ENCODE data around the gene CSNK2A3.

CSNK2A3 gene

DNA sequence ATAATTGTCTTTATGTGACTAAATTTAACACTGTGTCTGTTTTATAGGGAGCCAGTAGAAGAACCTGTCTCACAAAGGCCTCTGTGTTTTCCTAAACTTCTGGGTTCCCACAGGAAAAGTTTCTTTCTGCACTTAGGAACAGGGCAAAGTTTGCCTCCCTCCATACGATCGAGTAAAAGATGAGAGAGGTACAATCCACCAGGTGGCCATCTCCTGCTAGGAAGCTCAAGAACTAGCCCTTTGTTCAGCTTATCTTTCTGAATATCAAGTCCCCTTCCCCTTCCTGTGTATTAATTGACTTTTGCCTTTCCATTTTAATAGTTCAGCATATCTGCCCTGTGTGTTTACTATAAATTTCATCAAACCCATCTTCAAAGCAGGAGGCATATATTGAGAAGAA is 18.0 kb downstream of the CSNK2A3 start:
- no peak for DNase-seq (ENCODE audit: low read depth)

DNA sequence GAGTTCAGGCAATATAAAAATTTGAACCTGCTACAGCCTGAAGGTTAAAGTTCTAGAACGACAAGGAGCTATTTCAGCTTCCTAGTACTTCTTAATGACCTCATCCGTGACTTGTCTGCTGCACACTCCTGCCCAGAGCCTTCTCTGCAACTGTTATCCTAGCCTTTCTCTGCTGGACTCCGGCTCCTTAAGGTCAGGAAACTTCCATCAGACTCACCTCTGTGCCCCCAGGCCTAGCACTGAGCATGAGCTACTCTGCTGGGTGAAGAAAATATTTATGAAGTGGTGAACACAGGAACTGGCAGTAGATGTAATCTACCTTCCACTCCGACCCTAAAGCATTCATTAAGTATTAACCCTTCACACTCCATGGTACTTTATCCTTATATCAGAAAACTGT is 18.4 kb downstream of the CSNK2A3 start:
- DNase-seq (ENCODE audit: low read depth), result no peak

DNA sequence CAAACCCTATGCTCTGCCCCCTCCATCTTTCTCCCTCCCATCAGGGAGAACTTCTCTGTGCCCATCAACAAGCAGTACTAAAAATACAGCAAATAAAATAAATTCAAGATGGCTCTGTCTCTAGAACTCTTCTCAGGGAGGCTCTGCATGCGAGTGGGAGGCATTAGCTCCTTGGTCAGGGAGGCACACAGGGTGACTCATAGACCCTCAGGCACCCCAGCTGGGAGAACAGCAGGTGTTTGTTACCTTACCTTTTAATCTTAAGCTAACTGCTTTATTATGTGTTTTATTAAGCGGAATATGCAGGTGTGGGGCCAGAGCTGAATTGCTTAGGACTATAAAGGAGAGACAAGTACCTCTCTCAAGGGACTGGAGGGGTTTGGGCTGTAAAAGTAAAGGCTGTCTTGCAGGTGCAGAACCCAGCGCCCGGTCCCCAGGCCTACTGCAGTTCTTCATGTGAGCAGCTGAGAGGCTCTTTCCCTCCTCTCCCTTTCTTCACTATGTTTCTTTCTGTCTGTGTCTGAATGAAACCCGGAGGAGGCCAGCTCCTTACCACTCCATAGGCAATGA is 20.8 kb downstream of the CSNK2A3 start:
- DNase-seq (ENCODE audit: low read depth), result no peak

DNA sequence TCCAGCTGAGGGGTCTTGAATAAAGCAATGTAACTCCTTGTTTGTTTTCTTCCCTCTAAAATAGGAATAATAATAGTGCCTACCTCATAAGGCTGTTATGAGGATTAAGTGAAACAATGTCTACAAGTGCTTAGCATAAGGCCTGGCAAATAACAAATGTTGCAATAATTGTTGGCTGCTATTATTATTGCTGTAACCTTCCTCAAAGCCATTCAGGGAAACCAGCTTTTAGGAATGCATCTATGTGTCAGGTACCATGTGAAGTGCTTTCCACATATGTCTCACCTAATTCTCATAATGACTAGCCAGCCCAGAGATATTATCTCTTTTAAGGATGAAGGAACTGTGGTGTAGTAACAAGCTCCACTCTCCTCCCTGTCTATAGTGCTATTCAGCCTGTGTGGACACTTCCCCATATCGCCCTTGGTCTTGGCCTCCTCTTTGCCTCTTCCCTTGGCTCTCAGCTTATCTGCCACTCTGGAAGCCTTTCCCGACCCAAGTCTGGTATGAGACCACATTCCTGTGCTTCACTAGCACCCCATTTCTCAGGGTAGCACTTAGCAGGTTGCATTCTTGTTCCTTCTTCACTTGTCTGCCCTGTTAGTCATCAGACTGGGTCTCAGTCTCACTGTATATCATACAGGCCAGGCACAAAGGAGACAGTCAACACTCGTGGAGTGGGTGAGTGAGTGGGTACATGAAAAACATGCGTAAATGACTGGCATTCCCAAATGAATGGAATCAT is 23.8 kb downstream of the CSNK2A3 start:
- DNase-seq (ENCODE audit: low read depth), result no peak

DNA sequence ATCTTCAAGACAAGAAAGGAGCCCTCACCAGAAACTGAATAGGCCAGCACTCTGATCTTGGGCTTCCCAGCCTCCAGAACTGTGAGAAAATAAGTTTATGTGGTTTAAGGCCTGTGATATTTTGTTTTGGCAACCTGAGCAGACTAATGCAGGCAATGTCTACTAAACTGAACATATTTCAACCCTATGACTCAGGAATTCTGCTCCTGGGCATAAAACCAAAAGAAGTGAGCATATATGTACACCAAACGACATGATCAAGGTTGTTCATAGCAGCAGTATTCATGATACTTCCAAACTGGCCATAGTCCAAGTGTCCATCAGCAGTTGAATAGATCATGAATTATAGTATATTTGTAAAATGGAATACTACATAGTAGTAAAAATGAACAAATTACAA is 29.0 kb downstream of the CSNK2A3 start:
- no peak for DNase-seq (ENCODE audit: low read depth)

DNA sequence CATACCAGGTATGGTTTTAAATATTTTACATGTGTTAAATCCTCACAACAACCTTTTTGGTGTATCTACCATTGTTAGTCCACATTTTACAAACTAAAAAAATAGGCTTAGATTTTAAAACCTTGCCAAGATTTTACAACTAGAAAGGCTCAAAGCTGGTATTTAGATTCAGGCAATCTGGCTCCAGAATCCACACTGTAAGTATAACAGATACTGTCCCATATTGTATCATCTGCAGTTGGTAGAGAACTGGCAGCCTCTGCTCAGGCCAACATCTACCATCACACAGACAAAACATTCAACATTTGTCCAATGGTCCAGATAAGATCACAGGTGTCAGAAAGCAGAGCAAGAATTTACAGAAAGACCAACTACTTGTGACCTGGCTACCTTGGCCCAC is 30.9 kb downstream of the CSNK2A3 start:
- no peak for DNase-seq (ENCODE audit: low read depth)

DNA sequence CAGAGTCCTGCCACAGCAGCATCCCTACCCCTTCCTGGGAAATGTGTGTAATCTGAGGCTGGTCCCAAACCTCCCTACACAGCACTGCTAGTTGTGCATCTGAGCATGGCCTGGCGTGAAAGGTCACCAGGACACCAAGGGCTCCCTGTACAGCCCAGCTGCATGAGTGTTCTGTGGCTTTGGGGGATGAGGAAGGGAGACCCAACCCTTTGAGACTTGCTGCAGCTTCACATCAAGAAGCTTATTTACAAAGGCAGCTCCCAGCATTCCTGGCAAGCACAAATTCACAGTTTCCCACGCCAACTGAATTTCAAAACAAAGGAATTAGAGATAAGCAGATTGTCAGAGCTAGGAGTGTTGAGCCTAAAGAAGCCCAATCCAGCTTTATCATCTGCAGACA is 32.2 kb downstream of the CSNK2A3 start:
- DNase-seq (ENCODE audit: low read depth), result no peak

DNA sequence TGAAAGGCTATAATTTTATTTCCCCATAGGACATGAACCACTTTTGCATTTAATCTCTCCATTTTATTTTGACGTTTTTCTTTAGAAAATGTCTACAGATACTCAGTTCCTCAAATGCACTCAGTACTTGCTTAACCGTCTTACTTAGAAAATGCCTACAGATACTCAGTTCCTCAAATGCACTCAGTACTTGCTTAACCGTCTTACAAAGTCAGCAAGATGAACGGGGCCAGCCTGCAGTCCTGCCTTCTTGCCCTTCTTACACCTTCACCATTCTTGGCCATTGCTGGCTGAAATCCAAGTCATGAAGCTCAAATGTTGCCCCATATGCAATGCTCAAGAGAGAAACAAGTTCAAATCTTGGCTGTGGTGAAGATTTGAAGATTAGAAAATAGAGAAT is 34.1 kb downstream of the CSNK2A3 start:
- no peak for DNase-seq (ENCODE audit: low read depth)

DNA sequence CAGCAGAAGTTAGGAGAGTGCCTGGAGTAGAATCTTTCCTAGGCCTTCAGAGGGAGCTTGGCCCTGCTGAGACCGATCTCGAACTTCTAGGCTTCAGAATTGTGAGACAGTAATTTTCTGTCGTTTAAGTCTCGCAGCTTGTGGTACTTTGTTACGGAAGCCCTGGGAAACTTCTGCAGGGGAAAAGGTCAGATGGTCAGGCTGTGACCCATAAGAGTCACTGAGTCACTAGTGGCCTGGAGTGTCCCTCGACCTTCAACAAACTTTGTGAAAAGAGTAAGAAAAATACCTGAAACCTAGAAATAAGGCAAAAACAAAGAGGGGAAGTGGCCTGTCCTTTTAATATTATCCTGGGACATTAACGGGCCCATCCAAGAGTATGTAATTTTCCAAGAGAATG is 34.6 kb downstream of the CSNK2A3 start:
- no peak for DNase-seq (ENCODE audit: low read depth)

DNA sequence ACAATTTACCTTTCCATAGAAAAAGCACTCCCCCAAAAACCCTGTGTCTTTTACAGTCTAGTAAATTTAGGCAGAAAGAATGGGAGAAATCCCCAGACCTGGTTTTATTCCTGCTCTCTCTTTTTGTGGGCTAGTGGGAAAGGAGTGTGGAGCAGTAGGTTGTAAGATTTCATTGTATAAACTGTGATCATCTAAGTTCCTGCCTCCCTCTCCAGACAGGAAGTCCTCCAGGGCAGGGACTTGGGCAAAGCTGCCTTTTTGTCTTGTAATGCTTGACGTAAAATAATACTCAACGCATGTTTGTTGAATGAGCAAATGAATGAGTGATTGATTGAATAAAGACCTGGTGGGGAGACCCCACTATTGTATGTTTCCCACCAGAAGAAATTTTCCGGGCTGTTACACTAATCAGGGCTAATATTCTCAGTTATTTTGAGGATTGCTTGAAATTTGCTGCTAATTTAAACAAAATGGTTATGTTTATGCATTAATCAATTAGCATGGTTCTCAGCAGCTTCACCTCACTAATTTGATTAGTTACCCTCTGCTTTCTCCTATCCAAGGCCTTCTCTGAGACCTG is 36.3 kb downstream of the CSNK2A3 start:
- no peak for DNase-seq (ENCODE audit: low read depth)

DNA sequence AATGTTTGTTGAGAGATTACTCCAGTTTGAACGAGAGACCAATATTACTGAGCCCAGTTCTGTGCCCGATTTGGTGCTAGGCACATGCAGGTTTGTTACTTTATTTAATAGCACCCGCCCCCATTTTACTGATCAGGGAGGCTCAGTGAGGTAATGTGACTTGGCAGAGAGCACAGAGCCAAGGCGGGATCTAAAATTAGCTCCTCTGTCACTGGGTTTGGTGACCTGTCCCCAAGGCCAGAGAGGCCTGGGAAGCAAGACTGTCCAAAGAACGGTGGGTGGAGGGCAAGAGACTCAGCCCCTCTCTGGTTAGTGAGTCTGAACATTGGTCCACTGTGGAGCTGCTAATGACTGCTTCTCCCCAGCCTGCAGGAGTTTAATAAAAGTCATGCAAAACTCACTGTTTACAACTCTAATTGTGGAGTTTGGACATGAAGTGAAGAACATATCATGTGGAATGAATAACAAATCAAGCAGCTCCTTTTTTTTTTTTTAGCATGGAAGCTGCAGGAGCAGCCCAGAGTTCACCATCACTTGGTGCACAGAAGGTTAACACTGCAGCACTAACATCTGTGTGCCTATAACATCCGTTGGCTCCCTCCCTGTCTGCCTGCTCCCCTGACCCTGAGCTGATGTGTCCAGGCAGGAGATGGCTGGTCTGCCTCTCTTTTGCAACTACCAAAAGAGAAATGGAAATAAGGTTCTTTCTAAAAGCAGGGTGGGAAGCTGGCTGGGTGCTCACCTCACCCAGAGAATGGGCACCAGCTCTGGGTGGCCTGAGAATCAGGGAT is 39.0 kb downstream of the CSNK2A3 start:
- no peak for DNase-seq (ENCODE audit: low read depth)

DNA sequence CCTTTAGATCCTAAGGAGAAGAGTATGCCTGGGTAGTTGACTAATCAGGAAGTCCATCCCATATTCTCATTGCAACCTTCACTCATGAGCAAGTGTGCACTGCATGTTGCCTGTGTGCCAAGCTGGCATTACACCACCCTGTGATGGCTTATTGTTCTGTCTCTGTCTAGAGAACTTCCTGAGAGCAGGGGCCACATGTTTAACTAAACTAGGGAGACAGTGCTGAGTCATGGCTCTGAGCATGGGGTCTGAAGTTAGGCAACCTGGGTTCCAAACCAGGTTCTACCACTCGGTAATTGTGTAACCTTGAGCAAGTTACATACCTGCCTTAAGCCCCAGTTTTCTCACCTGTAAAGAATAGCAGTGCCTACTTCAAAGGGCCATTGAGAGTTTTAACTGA is 39.6 kb downstream of the CSNK2A3 start:
- no peak for DNase-seq (ENCODE audit: low read depth)

DNA sequence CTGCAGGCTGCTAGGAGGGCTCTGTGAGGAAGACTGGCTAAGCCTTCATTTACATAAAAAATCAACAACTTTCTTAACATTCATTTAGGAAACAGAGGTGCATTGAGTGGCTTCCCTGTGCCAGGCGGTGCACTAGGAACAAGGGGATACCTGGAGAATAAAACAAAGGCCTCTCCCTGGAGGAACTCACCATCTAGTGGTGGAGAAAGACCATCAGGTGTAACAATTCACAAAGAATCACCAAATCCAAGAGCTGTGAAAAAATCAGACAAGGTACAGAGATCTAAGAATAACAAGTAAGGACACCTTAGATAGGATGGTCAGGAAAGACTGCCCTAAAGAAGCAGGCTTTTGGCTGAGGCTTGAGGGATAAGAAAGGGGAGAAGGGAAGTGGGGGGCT is 40.3 kb downstream of the CSNK2A3 start:
- DNase-seq (ENCODE audit: low read depth), result no peak

DNA sequence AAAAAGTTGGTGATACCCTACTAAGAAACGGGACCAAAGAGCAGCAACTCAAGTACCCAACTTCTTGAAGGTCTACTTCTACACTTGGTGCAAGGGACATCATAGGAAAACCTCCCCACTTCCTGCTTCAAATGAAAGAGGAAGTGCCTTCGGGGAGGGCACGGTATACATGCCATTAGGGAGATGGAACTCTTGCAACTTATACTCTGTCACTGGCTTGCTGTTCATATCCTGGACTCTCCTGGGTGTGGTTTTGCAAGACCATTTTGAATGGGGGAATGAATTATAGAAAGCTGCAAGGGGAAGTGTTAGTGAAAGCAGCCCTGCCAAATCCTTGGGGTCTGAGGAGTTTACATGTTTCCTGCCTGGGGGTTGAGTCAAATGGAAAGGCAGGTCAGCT is 41.9 kb downstream of the CSNK2A3 start:
- no peak for DNase-seq (ENCODE audit: low read depth)

DNA sequence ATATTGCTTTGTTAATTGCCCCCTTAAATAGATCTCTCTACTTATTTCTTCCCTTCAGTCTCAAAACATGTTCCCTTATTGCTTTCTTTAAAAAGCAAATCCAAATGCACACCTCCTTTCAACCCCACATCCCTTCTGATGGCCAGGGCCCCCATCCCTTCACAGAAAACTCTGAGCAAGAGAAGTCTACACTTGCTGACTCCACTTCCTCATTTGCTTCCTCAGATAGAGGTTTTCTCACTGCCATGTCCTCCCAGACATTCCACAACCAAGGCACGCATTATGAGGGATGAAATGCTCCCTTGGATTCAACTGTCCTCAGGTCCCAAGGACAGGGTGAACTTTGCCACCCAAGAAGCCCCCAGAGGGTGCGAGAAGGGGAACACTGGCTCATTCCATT is 43.1 kb downstream of the CSNK2A3 start:
- no peak for DNase-seq (ENCODE audit: low read depth)

DNA sequence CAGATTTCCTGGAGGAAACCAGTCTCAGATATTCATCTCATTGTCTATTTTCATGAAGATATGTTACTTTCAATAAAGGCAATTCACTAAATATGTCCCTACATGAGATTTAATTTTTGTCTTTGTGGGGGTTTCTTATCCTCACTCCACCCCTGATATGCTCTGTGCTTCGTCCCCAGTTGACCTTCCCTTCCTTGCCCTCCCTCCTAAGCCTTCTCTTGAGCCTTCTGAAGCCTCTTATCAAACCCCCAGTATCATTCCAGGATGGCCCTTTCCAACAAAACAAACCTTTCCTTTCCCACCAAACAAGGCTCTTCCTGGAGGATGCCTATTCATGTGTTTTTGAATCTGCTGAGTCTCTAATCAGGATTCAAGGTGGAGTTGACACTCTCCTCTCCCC is 44.8 kb downstream of the CSNK2A3 start:
- DNase-seq (ENCODE audit: low read depth), result no peak

DNA sequence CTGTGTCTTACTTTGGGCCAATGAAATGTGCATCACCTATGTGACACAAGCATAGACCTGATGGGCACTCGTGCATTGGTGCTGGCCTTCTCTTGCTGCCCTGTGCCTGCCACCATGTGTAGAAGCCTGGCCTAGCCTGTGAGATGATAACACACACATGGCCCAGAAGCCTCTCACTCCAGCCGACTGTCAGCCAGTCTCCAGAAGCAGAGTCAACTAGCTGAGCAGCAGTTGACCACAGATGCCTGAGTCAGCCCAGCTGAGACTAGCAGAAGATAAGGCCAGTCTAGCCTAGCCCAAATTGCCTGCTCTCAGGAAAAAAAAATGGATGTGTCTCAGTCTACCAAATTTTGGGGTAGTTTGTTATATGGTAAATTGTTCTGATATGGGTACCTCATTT is 46.2 kb downstream of the CSNK2A3 start:
- no peak for DNase-seq (ENCODE audit: low read depth)

DNA sequence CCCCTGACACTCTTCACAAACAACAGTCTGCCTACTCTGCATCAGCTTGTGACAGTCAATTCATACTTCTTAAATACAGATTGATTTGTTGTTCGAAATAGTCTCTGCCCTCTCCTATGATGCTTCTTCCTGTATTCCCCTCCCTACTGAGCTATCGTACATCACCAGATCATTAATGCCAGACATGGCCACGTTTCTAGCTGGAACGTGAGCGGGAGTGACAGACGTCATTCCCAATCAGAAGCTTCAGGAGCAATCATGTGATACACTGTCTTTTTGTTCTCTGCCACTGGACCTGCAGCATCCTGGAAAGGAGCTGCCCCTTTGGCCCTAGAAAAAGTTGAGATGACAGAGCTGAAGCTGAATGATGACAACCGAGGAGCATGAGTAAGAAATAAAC is 48.5 kb downstream of the CSNK2A3 start:
- DNase-seq (ENCODE audit: low read depth), result no peak

DNA sequence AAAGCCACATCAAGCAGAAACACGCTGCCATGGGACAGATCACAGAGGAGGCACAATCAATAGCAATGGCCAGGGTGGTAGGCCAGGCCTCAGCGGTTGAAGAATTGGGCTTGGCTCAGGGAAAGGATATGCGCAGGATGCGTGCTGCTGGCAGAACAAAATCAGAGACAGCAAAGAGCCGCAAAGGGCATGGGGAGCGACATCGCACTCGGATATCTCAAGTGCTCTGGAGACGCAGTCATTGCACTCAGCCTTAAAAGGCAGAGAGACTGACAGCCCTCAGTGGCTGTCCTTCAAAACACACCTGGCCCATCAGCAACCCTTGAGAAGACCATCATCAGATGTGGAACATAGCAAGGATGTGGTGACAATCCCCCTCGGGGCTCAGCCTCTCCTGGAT is 50.5 kb downstream of the CSNK2A3 start:
- DNase-seq (ENCODE audit: low read depth), result no peak
